Left forelimb (tissue), 1 donor: Measurements from ENCODE around the gene SDHC.
"Not testable (repeated sequence)": the region's sequence is repeated elsewhere in the genome, so short reads cannot be mapped to it uniquely, and the experiment has no call there.

Experiments
- DNase-seq: peaks from one replicate; pipeline ENCODE4 v3.0.0-alpha.2; 2018; ENCODE audit warnings: low spot score

SDHC gene

DNA sequence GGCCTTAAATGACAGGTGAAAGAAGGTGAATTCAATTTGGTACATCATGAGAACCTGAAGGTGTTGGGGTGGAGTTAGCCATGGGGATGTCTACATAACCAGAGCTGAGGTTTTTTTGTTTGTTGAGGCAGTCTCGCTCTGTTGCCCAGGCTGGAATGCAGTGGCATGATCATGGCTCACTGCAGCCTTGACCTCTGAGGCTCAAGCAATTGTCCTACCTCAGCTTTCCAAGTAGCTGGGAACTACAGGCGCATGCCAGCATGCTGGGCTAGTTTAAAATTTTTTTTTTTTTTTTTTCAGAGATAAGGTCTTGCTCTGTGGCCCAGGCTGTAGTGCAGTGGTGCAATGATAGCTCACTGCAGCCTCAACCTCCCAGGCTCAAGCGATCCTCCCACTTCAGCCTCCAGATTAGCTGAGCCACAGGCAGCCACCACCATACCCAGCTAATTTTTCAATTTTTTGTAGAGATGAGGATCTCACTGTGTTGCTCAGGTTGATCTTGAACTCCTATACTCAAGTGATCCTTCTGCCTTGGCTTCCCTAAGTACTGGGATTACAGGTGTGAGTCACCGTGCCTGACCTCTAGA, 2.5 kb upstream of the SDHC start:
- no peak for DNase-seq

DNA sequence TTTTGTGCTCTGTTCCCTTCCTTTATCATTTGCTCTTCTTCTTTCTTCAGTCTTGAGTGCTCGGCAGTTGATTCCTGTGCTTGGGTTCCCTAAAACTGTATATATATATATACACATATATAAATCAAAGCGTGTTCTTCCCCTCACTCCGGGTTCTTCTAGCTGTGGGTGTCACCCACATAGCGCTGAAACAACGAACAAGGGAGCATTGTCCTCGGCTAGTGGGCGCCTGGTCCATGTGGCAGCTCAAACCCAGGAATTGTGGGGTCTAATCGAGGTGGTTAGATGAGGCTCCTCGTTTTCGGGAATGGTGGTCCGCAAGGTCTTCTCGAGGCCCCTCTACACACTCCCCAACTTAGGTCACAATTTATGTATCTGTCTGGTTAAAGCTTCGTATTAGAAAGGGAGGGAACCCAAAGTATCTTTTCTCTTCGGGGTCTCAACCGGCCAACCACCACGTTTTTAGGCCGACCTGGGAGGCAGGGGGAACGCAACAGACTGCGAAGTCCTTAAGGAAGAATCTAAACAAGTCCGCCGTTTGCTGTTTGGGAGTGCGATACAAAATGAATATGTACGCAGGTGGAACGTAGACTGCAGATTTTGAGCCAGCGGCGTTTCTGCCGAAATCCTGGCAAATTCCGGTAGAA, 504 bp upstream of the SDHC start:
- no peak for DNase-seq

DNA sequence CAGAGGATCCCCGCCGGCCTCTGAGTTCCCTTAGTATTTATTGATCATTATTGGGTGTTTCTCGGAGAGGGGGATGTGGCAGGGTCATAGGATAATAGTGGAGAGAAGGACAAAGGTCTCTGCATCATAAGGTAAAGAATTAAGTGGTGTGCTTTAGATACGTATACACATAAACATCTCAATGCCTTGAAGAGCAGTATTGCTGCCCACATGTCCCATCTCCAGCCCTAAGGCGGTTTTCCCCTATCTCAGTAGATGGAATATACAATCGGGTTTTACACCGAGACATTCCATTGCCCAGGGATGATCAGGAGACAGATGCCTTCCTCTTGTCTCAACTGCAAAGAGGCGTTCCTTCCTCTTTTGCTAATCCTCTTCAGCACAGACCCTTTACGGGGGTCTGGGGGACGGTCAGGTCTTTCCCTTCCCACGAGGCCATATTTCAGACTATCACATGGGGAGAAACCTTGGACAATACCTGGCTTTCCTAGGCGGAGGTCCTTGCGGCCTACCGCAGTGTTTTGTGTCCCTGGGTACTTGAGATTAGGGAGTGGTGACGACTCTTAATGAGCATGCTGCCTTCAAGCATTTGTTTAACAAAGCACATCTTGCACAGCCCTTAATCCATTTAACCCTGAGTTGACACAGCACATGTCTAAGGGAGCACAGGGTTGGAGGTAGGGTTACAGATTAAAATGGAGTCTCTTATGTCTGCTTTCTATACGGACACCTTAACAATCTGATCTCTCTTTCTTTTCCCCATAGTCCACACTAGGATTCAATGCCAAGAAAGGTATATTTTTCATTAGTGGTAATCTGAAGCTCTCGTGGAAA, 1.9 kb downstream of the SDHC start:
- DNase-seq = not testable (repeated sequence)

DNA sequence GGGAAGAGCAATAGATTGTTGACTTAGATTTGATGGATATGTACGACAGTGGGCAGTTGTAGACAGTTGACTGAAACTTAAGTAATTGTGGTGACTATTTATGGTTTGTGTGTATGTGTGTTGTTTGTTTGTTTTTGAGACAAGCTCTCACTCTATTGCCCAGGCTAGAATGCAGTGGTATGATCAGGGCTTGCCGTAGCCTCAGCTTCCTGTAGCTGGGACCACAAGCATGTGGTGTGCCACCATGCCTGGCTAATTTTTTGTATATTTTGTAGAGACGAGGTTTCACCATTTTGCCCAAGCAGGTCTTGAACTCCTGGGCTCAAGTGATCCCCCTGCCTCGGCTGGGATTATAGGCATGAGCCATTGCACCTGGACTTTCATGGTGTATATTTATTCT, 9.8 kb downstream of the SDHC start:
- DNase-seq = no peak

DNA sequence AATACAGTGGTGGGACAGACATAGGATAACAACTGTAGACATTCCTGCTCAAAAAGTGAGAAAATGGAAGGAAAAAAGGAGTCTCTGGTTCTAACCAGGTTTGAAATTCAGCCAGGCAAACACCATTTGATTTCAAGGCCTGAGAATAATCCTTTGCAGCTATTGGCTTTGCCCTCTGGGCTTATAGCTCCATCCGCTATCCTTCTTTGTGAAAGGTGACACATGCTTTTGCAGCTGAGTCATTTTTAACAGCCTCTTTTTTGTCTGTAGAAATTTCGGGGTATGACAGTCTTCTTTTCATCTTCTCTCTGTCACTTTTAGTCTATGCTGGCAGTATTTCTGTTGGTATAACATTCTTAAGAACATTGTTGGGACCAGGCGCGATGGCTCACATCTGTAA, 16.2 kb downstream of the SDHC start:
- no peak for DNase-seq

DNA sequence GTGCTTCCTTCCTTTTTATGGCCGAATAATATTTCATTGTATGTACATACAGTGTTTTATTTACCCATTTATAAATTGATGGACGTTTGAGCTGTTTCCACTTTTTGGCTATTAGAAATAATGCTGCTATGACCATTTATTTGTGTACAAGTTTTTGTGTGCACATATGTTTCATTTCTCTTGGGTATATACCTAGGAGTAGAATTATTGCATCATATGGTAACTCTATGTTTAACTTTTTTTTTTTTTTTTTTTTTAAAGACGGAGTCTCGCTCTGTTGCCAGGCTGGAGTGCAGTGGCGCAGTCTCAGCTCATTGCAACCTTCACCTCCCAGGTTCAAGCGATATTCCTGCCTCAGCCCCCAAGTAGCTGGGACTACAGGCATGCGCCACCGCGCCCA, 19.0 kb downstream of the SDHC start:
- no peak for DNase-seq

DNA sequence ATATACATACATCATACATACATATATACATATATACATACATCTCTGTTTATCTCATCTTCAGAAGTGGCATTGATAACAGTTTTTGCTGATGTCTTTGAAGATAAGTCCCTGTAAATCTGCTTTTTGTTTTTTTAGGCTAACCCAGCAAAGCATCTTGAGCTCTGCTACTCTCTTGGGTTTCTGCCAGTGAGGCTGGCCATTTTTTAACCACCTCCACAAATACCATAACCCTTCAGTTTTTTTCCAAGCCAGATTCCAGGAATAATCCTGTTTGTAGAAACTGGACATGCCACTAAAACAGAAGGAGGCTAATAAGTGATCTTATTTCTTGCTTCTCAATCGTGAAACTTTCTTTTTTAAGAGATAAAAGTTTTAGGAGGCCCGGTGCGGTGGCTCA, 21.6 kb downstream of the SDHC start:
- DNase-seq = no peak

DNA sequence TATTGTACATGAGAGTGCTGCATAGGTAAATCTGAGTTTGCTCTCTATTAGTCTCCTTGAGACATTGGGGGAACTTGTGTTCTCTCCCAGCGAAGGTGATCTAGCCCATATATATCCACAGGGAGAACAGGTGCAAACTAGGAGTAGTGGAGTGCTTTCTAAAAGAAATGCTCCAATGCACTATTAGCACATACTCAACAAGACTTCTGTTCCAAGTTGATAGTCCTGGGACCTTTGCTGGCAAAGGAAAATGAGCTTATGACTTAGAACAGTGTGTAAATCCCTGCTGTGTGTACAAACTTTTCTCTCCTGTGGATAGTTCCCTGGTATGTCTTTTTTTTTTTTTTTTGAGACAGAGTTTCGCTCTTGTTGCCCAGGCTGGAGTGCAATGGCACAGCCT, 28.0 kb downstream of the SDHC start:
- no peak for DNase-seq

DNA sequence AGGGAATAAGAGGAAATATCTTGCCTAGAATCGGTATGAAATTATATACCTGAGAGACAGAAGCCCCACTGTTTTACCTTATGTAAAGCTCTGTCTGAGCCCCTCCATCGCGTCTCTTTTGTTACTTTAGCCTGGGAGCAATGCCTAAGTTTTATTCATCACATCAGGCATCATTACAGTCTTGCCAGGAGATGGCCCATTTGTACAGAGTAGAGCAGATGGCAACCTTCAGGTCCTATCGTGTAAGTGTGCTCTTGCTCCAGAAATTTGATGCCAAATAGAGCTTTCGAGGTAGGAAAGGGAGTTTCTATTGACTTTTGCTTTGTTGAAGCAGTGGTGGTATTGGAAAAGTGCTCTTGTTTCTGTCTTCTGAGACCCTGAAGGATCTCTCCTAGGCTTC, 28.6 kb downstream of the SDHC start:
- no peak for DNase-seq

DNA sequence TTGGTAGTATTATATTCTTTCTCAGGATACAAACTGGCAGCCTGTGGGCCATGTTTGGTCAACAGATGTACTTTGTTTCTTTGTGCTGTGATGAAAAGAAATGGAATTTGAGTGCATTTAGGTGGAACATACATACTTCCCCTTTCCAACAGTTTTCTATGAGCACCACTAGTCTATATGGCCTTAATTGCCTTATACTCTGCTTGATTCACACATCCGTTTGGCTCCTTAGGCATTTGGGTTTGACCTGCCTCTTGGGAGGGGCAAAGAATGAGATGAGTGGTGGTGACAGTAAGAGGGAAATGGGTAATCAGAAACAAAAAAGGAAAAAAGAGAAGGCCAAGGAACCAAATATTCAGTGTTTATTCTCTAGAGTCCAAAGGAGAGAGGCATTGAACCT, 36.5 kb downstream of the SDHC start:
- DNase-seq = no peak

DNA sequence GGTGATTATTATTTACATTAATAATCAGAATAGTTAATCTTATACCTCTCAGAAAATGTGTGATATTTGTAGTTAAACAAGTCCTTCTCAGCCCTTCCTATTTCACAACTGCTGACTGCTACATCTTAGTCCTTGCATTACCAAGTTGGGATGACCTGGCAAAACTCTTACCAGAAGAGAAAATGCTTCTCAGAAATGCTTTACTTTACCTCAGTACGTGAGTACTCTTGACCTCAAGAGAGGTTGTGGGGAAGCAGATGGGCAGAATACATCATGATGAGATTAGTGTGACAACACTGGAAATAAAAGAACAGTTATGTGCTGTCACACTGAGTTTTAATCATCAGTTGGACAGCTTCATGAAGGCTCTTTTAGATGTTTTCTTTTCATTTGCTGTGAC, 37.3 kb downstream of the SDHC start:
- DNase-seq = no peak

DNA sequence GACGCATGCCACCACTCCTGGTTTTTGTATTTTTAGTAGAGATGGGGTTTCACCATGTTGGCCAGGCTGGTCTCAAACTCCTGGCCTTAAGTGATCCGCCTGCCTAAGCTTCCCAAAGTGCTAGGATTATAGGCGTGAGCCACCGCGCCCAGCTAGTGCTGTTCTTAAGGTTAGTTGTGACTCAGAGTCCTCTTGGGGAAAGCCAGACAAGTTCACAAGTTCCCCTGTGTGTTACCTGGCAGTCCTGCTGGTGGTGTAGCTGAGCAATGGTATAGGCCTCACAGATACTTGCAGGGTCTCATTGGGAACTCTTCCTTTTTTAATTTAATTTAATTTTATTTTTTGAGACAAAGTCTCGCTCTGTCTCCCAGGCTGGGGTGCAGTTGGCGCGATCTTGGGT, 42.9 kb downstream of the SDHC start:
- no peak for DNase-seq

DNA sequence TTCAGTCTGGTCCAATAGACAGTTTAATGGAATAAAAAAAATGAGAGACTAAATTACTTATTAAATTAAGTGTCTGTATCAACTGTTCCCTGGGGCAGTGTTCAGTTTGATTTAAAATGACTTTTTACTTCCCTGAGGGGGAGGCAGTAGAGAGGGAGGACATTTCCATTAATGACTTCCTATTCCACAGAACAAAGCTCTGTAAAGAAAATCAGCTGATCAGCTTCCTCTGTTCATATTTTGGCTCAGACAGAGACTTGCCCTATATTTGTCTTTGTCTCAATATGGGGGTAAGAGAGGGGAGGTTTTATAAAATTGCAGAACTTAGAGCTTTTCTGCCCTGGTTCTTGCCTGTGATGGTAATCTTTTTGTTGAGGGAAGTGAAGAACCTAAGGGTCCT, 45.1 kb downstream of the SDHC start:
- no peak for DNase-seq

DNA sequence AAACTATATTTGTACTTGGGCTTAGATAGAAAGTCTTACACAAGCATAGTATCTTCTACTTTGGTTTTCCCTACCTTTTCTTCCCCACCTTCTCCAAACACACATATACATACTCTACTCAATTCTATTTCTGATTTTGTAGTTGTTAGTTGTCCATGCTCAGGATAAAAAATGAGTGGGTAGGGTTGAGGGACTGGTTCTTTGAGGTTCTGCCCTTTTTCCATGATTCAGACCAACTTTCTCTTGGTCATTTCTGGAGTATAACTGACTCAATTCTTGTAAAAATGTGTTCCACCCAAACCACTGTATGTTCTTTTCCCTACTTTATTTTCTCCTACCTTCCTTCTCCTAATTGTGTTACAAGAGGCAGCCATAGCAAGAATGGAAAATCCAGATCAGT, 50.2 kb downstream of the SDHC start:
- no peak for DNase-seq

DNA sequence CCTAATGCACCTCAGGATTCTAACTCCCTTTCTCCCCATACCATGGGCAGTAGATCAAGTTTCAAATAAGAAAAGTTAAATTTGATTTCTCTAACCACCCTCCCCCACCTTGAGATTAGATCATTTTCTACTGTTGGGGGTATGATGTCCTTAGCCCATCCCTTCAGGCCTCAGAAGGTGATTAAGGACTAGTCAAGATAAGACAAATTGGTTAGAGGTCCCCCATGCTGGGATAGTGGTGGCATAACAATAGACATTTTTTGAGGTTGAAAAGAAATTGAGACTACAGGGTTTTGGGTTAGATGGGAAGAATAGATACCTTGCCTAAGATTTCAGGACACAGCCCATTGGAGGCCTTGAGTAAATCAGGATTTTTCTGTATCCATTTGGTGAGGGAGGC, 51.0 kb downstream of the SDHC start:
- no peak for DNase-seq

DNA sequence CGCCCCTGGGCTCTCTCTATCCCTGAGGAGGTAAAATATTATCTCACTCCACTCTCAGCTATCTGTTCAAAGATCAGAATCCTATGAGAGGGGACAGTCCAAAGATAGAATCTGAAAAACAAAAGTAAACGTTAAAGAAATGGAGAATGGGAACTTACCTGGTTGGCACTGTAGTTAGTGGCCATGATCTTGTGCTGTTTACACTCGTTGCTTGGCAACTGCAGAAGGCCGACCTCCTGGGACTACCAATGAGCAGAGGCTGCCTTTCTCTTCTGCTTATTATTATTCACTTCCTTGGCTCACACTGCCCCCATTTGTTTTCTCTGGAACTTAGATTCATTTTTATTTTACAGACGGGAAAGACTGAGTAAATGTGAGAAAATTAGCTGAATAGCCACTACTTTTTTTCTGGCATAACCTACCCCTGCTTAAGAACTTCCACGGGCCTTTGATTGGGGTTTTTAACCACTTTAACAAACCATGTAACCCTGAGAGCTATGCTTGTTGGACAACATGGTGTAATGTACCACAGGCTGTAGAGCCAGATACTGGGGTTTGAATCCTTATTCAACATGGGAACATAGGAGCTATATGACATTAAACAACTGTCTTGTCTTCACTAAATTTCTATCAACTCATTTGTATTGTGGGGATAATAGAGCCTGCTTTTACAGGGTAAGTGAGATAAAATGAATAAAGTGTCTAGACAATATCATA, 53.7 kb downstream of the SDHC start, which contains the start of gene CFAP126:
Gene CFAP126, minus strand, starts transcription at position 193 of the 717 bp plus-strand sequence. Its CDS starts 8 bp downstream, at position 185.
- no peak for DNase-seq

DNA sequence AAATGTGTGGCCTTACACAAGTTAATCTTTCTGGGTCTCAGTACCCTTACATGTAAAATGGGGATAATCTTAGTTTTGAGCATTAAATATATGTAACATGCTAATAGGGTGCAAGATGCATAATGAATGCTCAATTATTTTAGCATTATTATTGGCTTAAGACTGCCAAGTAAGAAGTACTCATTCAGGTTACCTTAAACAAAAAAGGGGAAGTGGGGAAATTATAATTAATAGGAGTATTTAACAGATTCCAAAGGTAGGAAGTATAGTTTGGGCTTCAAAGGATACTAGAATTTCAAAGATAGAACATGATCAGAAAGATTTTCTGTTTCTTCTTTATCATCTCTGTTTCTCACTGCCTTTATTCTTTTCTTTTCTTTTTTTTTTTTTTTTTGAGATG, 59.3 kb downstream of the SDHC start:
- DNase-seq = no peak

DNA sequence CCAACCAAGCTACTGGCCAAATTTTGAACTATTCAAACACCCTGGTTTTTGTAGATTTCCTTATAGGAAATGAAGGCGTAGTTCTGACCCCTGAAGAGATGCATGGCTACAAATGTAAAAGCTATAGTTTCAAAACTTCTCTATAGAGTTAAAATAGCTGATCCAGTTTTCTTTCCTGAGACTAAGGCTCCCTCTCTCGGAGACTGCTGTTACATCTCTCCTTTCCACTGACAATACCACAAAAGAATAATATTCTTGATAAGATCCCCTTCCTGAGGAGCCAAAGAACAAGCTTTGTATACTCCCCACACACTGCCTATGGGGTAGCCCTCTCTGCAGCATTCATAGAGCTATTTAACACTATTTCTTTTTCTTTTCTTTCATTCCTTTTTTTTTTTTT, 60.2 kb downstream of the SDHC start:
- no peak for DNase-seq

DNA sequence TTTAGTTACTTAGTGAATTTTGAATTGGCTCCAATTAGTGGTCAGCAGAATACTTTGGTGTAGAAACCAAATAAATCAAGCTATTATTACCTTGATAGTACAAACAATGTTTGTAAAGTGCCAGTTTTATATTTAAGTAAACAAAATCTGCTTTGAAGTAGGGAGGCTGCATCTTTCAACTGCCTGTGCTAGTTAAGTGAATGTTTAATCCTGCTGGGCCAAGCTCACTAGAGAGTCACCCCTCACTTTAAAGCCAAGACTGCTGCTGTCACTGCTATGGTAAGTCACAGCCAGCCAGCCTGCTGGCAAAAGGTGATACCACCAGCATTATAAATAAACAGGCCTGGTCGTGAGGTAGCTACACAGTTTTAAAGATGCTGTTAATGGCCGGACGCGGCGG, 63.8 kb downstream of the SDHC start:
- DNase-seq = no peak

DNA sequence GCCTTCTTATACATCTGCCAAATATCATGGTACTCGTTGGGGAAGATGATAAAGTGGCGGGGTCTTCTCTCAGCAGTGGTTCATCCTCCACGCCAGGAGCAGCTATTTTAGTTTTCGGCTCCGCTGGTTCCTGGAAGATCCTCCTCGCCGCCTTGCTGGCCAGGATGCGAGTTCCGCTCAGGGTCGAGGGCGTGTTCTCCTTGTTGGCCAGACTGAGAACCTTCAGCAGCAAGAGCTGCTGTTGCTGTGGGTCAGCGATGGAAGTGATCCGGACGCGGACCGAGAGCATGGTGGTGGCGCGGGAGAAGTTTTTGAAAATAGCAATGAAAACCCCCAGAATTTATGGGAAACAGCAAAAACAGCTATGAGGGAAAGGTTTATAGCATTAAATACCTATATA, 64.9 kb downstream of the SDHC start:
- DNase-seq = no peak

DNA sequence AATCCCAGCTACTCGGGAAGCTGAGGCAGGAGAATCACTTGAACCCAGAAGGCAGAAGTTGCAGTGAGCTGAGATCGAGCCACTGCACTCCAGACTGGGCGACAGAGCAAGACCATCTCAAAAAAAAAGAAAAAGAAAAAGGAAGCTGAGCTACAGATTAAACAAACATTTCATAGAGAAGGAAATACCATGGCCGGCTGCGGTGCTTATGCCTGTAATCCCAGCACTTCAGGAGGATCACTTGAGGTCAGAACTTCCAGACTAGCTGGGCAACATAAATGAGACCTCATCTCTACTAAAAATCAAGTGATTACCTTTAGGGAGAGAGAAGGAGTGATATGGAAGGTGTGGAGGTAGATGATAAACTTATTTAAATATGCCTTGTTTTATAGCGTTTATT, 67.5 kb downstream of the SDHC start:
- no peak for DNase-seq

DNA sequence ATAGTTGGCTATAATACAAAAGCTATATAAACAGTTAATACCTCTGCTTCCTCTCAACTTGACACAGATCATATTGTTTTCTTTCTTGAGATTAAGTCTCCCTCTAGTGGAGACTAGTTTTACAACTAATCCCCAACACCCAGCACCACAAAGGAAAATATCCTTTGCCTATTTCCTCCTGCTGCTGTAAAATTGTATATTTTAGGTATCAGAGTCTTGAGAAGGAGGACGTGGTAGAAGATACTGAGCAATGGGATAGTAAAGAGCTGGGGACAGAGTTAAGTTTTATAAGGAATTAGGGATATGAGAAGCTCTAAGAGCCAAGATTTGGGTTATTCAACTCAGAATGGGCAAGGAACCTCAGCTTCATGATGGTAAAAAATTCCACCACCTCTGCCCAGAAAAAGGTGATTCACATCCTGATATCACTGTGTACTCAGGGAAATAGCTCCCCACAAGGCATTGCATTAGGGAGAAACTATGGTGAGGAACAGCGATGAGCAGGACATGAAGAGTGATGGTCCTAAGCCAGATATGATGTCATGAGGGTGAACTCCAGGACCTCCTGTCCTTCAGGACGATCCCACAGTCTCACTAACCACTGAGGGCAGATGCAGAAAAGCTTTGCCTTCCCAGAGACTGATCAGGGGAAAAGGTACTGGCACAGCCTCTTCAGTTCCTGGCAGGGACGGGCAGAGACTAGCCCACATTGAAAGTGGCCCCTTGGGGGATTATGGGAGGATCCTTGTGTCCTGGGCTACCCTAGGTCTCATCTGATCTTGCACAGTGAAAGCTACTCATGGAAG, 68.2 kb downstream of the SDHC start:
- no peak for DNase-seq
